Breast epithelium (tissue), 3 donors: ENCODE measurements around the gene GID4.

ENCODE experiments used
- POLR2A ChIP-seq: fragments of 450-650 bp; IDR thresholded peaks from one replicate; pipeline ENCODE4 v1.6.1; 2016; ENCODE audit warnings: antibody characterized with exemption, mild to moderate bottlenecking, moderate library complexity
- POLR2AphosphoS5 ChIP-seq, 3 donors: sonication (generic); formaldehyde crosslinking; IDR thresholded peaks; one replicate each; pipeline ENCODE4 v1.6.1; 2017; ENCODE audit warnings: antibody characterized with exemption in 3 of 3
- TF ChIP-seq, protein P1 (sequence below), 3 donors: fragments of 450-650 bp; IDR thresholded peaks; one replicate each; pipeline ENCODE4 v1.5.1; 2016 to 2017; ENCODE audit warnings: antibody characterized with exemption in 3 of 3, mild to moderate bottlenecking in 3 of 3, moderate library complexity in 3 of 3

DNA sequence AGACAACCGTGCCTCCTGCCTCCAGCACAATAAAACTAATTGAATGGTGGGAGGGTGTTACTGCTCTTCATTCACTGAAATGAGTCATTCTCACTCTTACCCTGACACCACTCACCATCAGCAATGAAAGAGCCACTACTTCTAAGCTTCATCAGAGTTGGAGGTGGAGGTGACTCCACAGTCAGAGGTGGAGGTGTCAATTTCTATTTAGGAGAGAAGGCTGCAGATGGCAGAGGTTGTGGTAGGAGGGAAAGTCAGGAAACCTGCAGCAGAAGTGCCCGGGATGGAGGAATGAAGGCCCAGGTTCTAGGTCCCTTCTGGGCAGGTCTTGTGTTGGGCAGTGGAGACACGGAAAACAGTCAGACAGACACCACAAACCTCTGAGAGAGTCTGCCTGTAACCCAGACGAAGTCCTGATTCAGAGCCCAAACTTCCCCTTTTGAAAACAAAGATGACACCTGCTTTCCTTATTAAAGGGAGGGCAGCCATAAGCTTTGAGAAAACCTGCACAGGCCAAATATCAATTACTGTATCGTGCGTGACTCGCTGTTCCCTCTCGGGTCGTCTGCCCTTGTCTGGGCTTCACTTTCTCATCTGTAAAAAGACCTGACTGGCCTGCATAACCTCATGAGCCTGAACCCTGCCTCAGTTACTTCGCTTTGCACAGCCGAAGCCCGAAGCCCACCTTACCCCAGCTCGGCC is 908 bp upstream of the GID4 start:
- TF ChIP-seq, protein P1, sequence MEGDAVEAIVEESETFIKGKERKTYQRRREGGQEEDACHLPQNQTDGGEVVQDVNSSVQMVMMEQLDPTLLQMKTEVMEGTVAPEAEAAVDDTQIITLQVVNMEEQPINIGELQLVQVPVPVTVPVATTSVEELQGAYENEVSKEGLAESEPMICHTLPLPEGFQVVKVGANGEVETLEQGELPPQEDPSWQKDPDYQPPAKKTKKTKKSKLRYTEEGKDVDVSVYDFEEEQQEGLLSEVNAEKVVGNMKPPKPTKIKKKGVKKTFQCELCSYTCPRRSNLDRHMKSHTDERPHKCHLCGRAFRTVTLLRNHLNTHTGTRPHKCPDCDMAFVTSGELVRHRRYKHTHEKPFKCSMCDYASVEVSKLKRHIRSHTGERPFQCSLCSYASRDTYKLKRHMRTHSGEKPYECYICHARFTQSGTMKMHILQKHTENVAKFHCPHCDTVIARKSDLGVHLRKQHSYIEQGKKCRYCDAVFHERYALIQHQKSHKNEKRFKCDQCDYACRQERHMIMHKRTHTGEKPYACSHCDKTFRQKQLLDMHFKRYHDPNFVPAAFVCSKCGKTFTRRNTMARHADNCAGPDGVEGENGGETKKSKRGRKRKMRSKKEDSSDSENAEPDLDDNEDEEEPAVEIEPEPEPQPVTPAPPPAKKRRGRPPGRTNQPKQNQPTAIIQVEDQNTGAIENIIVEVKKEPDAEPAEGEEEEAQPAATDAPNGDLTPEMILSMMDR (IDR thresholded peaks at IDR 0.05) = no peak
- TF ChIP-seq POLR2A (no peak), POLR2AphosphoS5 (IDR thresholded peaks at IDR 0.05) (no peak)
